ENCODE data around the gene IRAK1. TPM values are rescaled to one million over a fixed set of nuclear protein-coding genes. Genes with fewer than 3 reads are reported as not detected.

IRAK1 gene
- total and polyA plus RNA-seq, 2 of the 13 experiments (the other 11 are each of a cell fraction or from before 2014, with no cell fraction given), result 57.7 to 77.3 TPM

- intact Hi-C loops (cut with micrococcal nuclease; ENCODE audit: unreplicated experiment), result no loop called here
- Histone ChIP-seq H3K27me3 (ENCODE audit: control insufficient read depth in 1 of 2, insufficient read depth in 2 of 2, low read length in 2 of 2) (no peaks in the 10 kb centered on the region; a peak in 1 of 5 replicates), H3K36me3 (replicated peaks in 1 of 2; ENCODE audit: control insufficient read depth in 1 of 2, insufficient read depth in 2 of 2, low read length in 2 of 2) (peaks cover 0 to 6% of the 10 kb centered on the region in 2 experiments; a peak in 1 of 5 replicates), H3K27ac (ENCODE audit: extremely low read length, insufficient read depth, low read length) (no peak overlapping the region), H3K9ac (ENCODE audit: insufficient read depth, low read depth, low read length) (no peak overlapping the region), H3K4me3 (replicated peaks in 1 of 3; ENCODE audit: insufficient read depth in 1 of 3, low read depth in 2 of 3, low read length in 3 of 3) (no peak overlapping the region), H3K4me1 (ENCODE audit: insufficient read depth, low read length) (peaks cover 26% of the 10 kb centered on the region), H2AFZ (ENCODE audit: low read length) (no peak overlapping the region), H3K4me2 (ENCODE audit: low read depth, low read length) (no peak overlapping the region), H4K20me1 (ENCODE audit: insufficient read depth, low read length) (no peaks in the 10 kb centered on the region), H3K9me3 (ENCODE audit: low read length) (no peaks in the 10 kb centered on the region), H3K79me2 (ENCODE audit: insufficient read depth, low read length) (peaks cover 10% of the 10 kb centered on the region)
- ChIA-PET POLR2A (no interaction called here), CTCF (ENCODE audit: low intra/inter-chr PET ratio, low total read pairs) (no interaction called here)
- no peak for FAIRE-seq
- TF ChIP-seq ZNF564 (CRISPR knock-in tag; IDR thresholded peaks at IDR 0.05) (no peak), ZNF7 (CRISPR knock-in tag; IDR thresholded peaks at IDR 0.05) (no peak)
- TF ChIP-seq, protein P1, sequence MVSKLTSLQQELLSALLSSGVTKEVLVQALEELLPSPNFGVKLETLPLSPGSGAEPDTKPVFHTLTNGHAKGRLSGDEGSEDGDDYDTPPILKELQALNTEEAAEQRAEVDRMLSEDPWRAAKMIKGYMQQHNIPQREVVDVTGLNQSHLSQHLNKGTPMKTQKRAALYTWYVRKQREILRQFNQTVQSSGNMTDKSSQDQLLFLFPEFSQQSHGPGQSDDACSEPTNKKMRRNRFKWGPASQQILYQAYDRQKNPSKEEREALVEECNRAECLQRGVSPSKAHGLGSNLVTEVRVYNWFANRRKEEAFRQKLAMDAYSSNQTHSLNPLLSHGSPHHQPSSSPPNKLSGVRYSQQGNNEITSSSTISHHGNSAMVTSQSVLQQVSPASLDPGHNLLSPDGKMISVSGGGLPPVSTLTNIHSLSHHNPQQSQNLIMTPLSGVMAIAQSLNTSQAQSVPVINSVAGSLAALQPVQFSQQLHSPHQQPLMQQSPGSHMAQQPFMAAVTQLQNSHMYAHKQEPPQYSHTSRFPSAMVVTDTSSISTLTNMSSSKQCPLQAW (CRISPR knock-in tag; IDR thresholded peaks at IDR 0.05), result no peak
- in situ Hi-C loops (cut with HindIII; ENCODE audit: extremely low pct_ligation_motif_present, low pct_unique_long_range_greater_than_20kb), result no loop called here
- no peak for ATAC-seq
- DNase-seq (ENCODE audit: low spot score), result no peak
- BruUV-seq (replicated peaks), result no TSS peak
- 94% methylated on average over 5 of the region's 5 CpGs for WGBS (ENCODE audit: low lambda C conversion rate)
Observed at GRCh38 chrX:154043003-154043763, 23.5 kb upstream of the IRAK1 start.

DNA sequence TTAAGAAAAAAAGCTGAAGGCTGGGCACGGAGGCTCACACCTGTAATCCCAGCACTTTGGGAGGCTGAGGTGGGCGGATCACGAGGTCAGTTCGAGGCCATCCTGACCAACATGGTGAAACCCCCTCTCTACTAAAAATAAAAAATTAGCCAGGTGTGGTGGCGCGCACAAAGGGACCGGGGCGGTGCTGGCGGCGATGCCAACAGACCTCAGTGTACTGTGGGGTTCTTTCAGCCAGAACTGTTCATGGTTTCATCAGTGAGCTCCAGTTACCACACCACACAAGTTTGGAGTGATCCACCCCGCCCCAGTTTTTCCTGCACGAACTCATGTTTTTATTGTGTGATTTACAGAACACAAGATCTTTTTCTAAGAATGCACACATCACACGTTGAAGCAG lies 21.2 kb upstream of the IRAK1 start:
- TF ChIP-seq SIN3A (IDR thresholded peaks at IDR 0.05; ENCODE audit: borderline replicate concordance, low read depth, low read length) (no peak), ZNF879 (CRISPR knock-in tag; IDR thresholded peaks at IDR 0.05) (no peak), ARNT (IDR thresholded peaks at IDR 0.05) (no peak)
- 87% methylated on average over 7 of the region's 13 CpGs for WGBS (ENCODE audit: low lambda C conversion rate)
- in situ Hi-C loops (cut with HindIII; ENCODE audit: extremely low pct_ligation_motif_present, low pct_unique_long_range_greater_than_20kb) (no loop called here), intact Hi-C loops (cut with micrococcal nuclease; ENCODE audit: unreplicated experiment) (no loop called here)
- ChIA-PET POLR2A (interaction anchor here (1.2 kb wide), 1 partner anchor 8 kb away, joined by 3 read pairs; no protein-coding TSS in a partner anchor), CTCF (ENCODE audit: low intra/inter-chr PET ratio, low total read pairs) (no interaction called here)
- ATAC-seq (no peak), FAIRE-seq (no peak), DNase-seq (ENCODE audit: low spot score) (no peak)
- Histone ChIP-seq H3K36me3 (replicated peaks in 1 of 2; ENCODE audit: control insufficient read depth in 1 of 2, insufficient read depth in 2 of 2, low read length in 2 of 2) (peaks cover 0 to 6% of the 10 kb centered on the region in 2 experiments; a peak in 1 of 5 replicates), H3K9me3 (ENCODE audit: low read length) (no peaks in the 10 kb centered on the region), H3K27ac (ENCODE audit: extremely low read length, insufficient read depth, low read length) (peak overlapping the region; percentile 30), H3K4me1 (ENCODE audit: insufficient read depth, low read length) (peaks cover 37% of the 10 kb centered on the region), H3K79me2 (ENCODE audit: insufficient read depth, low read length) (peaks cover 8% of the 10 kb centered on the region), H4K20me1 (ENCODE audit: insufficient read depth, low read length) (no peaks in the 10 kb centered on the region), H3K4me2 (ENCODE audit: low read depth, low read length) (no peak overlapping the region), H3K27me3 (ENCODE audit: control insufficient read depth in 1 of 2, insufficient read depth in 2 of 2, low read length in 2 of 2) (no peaks in the 10 kb centered on the region), H2AFZ (ENCODE audit: low read length) (no peak overlapping the region), H3K4me3 (replicated peaks in 1 of 3; ENCODE audit: insufficient read depth in 1 of 3, low read depth in 2 of 3, low read length in 3 of 3) (no peak overlapping the region), H3K9ac (ENCODE audit: insufficient read depth, low read depth, low read length) (no peak overlapping the region)
- no TSS peak for BruUV-seq (replicated peaks)

Measured in HepG2 (cell line).